Measurements from ENCODE around the gene VPS8.

Gene VPS8

GRCh38 chr3:185024966-185025365, 213.0 kb downstream of the VPS8 start:
- in situ Hi-C loops (cut with HindIII; ENCODE audit: low pct_unique_long_range_greater_than_20kb, low sequenced_read_pairs), result no loop called here
- no peak for TF ChIP-seq JUND (IDR thresholded peaks at IDR 0.05; ENCODE audit: low read depth)
- DNase-seq (ENCODE audit: low read depth in 1 of 2, low spot score in 1 of 2), result no peak

GRCh38 chr3:185028121-185028520, 216.2 kb downstream of the VPS8 start:
- in situ Hi-C loops (cut with HindIII; ENCODE audit: low pct_unique_long_range_greater_than_20kb, low sequenced_read_pairs), result no loop called here
- no peak for TF ChIP-seq JUND (IDR thresholded peaks at IDR 0.05; ENCODE audit: low read depth)
- no peak for DNase-seq (ENCODE audit: low read depth in 1 of 2, low spot score in 1 of 2)

GRCh38 chr3:185029086-185029485, 217.1 kb downstream of the VPS8 start:
- no peak for DNase-seq (ENCODE audit: low read depth in 1 of 2, low spot score in 1 of 2)
- TF ChIP-seq JUND (IDR thresholded peaks at IDR 0.05; ENCODE audit: low read depth), result no peak
- in situ Hi-C loops (cut with HindIII; ENCODE audit: low pct_unique_long_range_greater_than_20kb, low sequenced_read_pairs), result no loop called here

- no peak for TF ChIP-seq JUND (IDR thresholded peaks at IDR 0.05; ENCODE audit: low read depth)
- no peak for DNase-seq (ENCODE audit: low read depth in 1 of 2, low spot score in 1 of 2)
- in situ Hi-C loops (cut with HindIII; ENCODE audit: low pct_unique_long_range_greater_than_20kb, low sequenced_read_pairs), result no loop called here
Observed at GRCh38 chr3:185030399-185030798, 218.4 kb downstream of the VPS8 start.

- TF ChIP-seq JUND (IDR thresholded peaks at IDR 0.05; ENCODE audit: low read depth), result no peak
- no peak for DNase-seq (ENCODE audit: low read depth in 1 of 2, low spot score in 1 of 2)
- in situ Hi-C loops (cut with HindIII; ENCODE audit: low pct_unique_long_range_greater_than_20kb, low sequenced_read_pairs), result no loop called here
Observed at GRCh38 chr3:185030951-185031350, 219.0 kb downstream of the VPS8 start.

- TF ChIP-seq JUND (IDR thresholded peaks at IDR 0.05; ENCODE audit: low read depth), result no peak
- in situ Hi-C loops (cut with HindIII; ENCODE audit: low pct_unique_long_range_greater_than_20kb, low sequenced_read_pairs), result no loop called here
- DNase-seq (ENCODE audit: low read depth in 1 of 2, low spot score in 1 of 2), result no peak
Observed at GRCh38 chr3:185037801-185038200, 225.8 kb downstream of the VPS8 start.

GRCh38 chr3:185040425-185040824, 228.5 kb downstream of the VPS8 start:
- in situ Hi-C loops (cut with HindIII; ENCODE audit: low pct_unique_long_range_greater_than_20kb, low sequenced_read_pairs), result no loop called here
- no peak for DNase-seq (ENCODE audit: low read depth in 1 of 2, low spot score in 1 of 2)
- no peak for TF ChIP-seq JUND (IDR thresholded peaks at IDR 0.05; ENCODE audit: low read depth)

- no peak for DNase-seq (ENCODE audit: low read depth in 1 of 2, low spot score in 1 of 2)
- in situ Hi-C loops (cut with HindIII; ENCODE audit: low pct_unique_long_range_greater_than_20kb, low sequenced_read_pairs), result no loop called here
- no peak for TF ChIP-seq JUND (IDR thresholded peaks at IDR 0.05; ENCODE audit: low read depth)
Observed at GRCh38 chr3:185041540-185041939, 229.6 kb downstream of the VPS8 start.

GRCh38 chr3:185042312-185043050, 230.5 kb downstream of the VPS8 start:
- DNase-seq (ENCODE audit: low read depth in 1 of 2, low spot score in 1 of 2), result no peak
- no peak for TF ChIP-seq JUND (IDR thresholded peaks at IDR 0.05; ENCODE audit: low read depth)
- in situ Hi-C loops (cut with HindIII; ENCODE audit: low pct_unique_long_range_greater_than_20kb, low sequenced_read_pairs), result no loop called here

- in situ Hi-C loops (cut with HindIII; ENCODE audit: low pct_unique_long_range_greater_than_20kb, low sequenced_read_pairs), result no loop called here
- DNase-seq (ENCODE audit: low read depth in 1 of 2, low spot score in 1 of 2), result no peak
- TF ChIP-seq JUND (IDR thresholded peaks at IDR 0.05; ENCODE audit: low read depth), result no peak
Observed at GRCh38 chr3:185046164-185046515, 234.2 kb downstream of the VPS8 start.

GRCh38 chr3:185046603-185047002, 234.6 kb downstream of the VPS8 start:
- no peak for TF ChIP-seq JUND (IDR thresholded peaks at IDR 0.05; ENCODE audit: low read depth)
- in situ Hi-C loops (cut with HindIII; ENCODE audit: low pct_unique_long_range_greater_than_20kb, low sequenced_read_pairs), result no loop called here
- no peak for DNase-seq (ENCODE audit: low read depth in 1 of 2, low spot score in 1 of 2)

- no peak for DNase-seq (ENCODE audit: low read depth in 1 of 2, low spot score in 1 of 2)
- in situ Hi-C loops (cut with HindIII; ENCODE audit: low pct_unique_long_range_greater_than_20kb, low sequenced_read_pairs), result no loop called here
- no peak for TF ChIP-seq JUND (IDR thresholded peaks at IDR 0.05; ENCODE audit: low read depth)
Observed at GRCh38 chr3:185049710-185050109, 237.7 kb downstream of the VPS8 start.

- TF ChIP-seq JUND (IDR thresholded peaks at IDR 0.05; ENCODE audit: low read depth), result no peak
Observed at GRCh38 chr3:185051801-185052200, 239.8 kb downstream of the VPS8 start.

GRCh38 chr3:185052631-185053030, 240.7 kb downstream of the VPS8 start:
- no peak for TF ChIP-seq JUND (IDR thresholded peaks at IDR 0.05; ENCODE audit: low read depth)
- DNase-seq (ENCODE audit: low read depth in 1 of 2, low spot score in 1 of 2), result no peak
- in situ Hi-C loops (cut with HindIII; ENCODE audit: low pct_unique_long_range_greater_than_20kb, low sequenced_read_pairs), result no loop called here

More at GRCh38 chr3:185051801-185052200, 239.8 kb downstream of the VPS8 start:
- DNase-seq (ENCODE audit: low read depth in 1 of 2, low spot score in 1 of 2), result no peak
- in situ Hi-C loops (cut with HindIII; ENCODE audit: low pct_unique_long_range_greater_than_20kb, low sequenced_read_pairs), result no loop called here
